Liver (tissue), 9 donors: Measurements from ENCODE around the gene GATAD2B. TPM values are rescaled to one million over a fixed set of nuclear protein-coding genes. Genes with fewer than 3 reads are reported as not detected.

Experiments
- DNase-seq: peaks from one replicate; pipeline ENCODE4 v3.0.0-alpha.2; 2017; ENCODE audit warnings: low spot score
- H3K27ac ChIP-seq, 2 donors: one replicate each; pipeline ENCODE4 v1.7.0; 2013; ENCODE audit warnings: inconsistent platforms in 2 of 2, low read length in 2 of 2, control low read depth in 1 of 2, low read depth in 1 of 2, mild to moderate bottlenecking in 1 of 2
- H3K27me3 ChIP-seq, 4 donors: one replicate each; pipeline versions ENCODE4 v1.6.1 to v1.7.0; 2013; ENCODE audit warnings: low read length in 3 of 4, inconsistent platforms in 1 of 4, mild to moderate bottlenecking in 1 of 4, moderate library complexity in 1 of 4; ENCODE audit not compliant: control insufficient read depth in 4 of 4, insufficient read depth in 4 of 4
- H3K36me3 ChIP-seq, 4 donors: one replicate each; pipeline versions ENCODE4 v1.6.1 to v1.7.0; 2013; ENCODE audit warnings: low read length in 3 of 4, mild to moderate bottlenecking in 3 of 4, low read depth in 1 of 4, moderate library complexity in 1 of 4; ENCODE audit not compliant: control insufficient read depth in 4 of 4, insufficient read depth in 3 of 4
- H3K4me1 ChIP-seq, 4 donors: one replicate each; pipeline versions ENCODE4 v1.6.1 to v1.7.0; 2013; ENCODE audit warnings: low read length in 3 of 4, mild to moderate bottlenecking in 3 of 4, moderate library complexity in 1 of 4; ENCODE audit not compliant: control insufficient read depth in 4 of 4, insufficient read depth in 4 of 4
- H3K4me3 ChIP-seq, 3 donors: one replicate each; pipeline versions ENCODE4 v1.6.1 to v1.7.0; 2013; ENCODE audit warnings: low read length in 3 of 3, control low read depth in 1 of 3, low read depth in 1 of 3, mild to moderate bottlenecking in 1 of 3
- H3K9ac ChIP-seq, 2 donors: one replicate each; pipeline ENCODE4 v1.7.0; 2013; ENCODE audit warnings: low read length in 2 of 2, mild to moderate bottlenecking in 2 of 2, moderate library complexity in 2 of 2, control low read depth in 1 of 2, low read depth in 1 of 2
- H3K9me3 ChIP-seq, 4 donors: one replicate each; pipeline versions ENCODE4 v1.6.1 to v1.7.0; 2013; ENCODE audit warnings: low read length in 3 of 4; ENCODE audit not compliant: control insufficient read depth in 4 of 4
- ATF3 ChIP-seq: IDR thresholded peaks from 2 replicates; pipeline ENCODE4 v1.6.1; 2016; ENCODE audit warnings: antibody characterized with exemption
- CTCF ChIP-seq: fragments of 150-350 bp; IDR thresholded peaks from 2 replicates; pipeline ENCODE4 v1.5.1; 2017; ENCODE audit warnings: improper control_type of control experiment, low read depth, low read length; ENCODE audit not compliant: missing input control
- EGR1 ChIP-seq, 2 donors: IDR thresholded peaks; 2 replicates each; pipeline ENCODE4 v1.6.1; 2016 to 2018; ENCODE audit warnings: antibody characterized with exemption in 2 of 2, low read depth in 2 of 2
- FOXA1 ChIP-seq: IDR thresholded peaks from 2 replicates; pipeline ENCODE4 v1.6.1; 2016; ENCODE audit warnings: antibody characterized with exemption
- FOXA2 ChIP-seq: IDR thresholded peaks from 2 replicates; pipeline ENCODE4 v1.6.1; 2016; ENCODE audit warnings: antibody characterized with exemption
- GABPA ChIP-seq, 2 donors: IDR thresholded peaks in 1 of 2; conservative IDR thresholded peaks in 1 of 2; 2 replicates each; pipeline ENCODE4 v1.6.1; 2016; ENCODE audit warnings: antibody characterized with exemption in 2 of 2, mild to moderate bottlenecking in 1 of 2, moderate library complexity in 1 of 2
- HNF4A ChIP-seq, 2 donors: conservative IDR thresholded peaks; 2 replicates each; pipeline ENCODE4 v1.6.1; 2016; ENCODE audit warnings: antibody characterized with exemption in 2 of 2, mild to moderate bottlenecking in 2 of 2
- JUND ChIP-seq, 2 donors: IDR thresholded peaks; 2 replicates each; pipeline ENCODE4 v1.6.1; 2016; ENCODE audit warnings: antibody characterized with exemption in 2 of 2
- MAX ChIP-seq: IDR thresholded peaks from 2 replicates; pipeline ENCODE4 v1.6.1; 2016; ENCODE audit warnings: antibody characterized with exemption
- NR2F2 ChIP-seq: IDR thresholded peaks from 2 replicates; pipeline ENCODE4 v1.6.1; 2016; ENCODE audit warnings: antibody characterized with exemption
- RAD21 ChIP-seq, 2 donors: IDR thresholded peaks; 2 replicates each; pipeline ENCODE4 v1.6.1; 2016; ENCODE audit warnings: antibody characterized with exemption in 2 of 2, mild to moderate bottlenecking in 2 of 2
- RXRA ChIP-seq, 2 donors: IDR thresholded peaks; 2 replicates each; pipeline ENCODE4 v1.6.1; 2017 to 2018; ENCODE audit warnings: antibody characterized with exemption in 2 of 2, mild to moderate bottlenecking in 1 of 2
- SP1 ChIP-seq: IDR thresholded peaks from 2 replicates; pipeline ENCODE4 v1.6.1; 2018; ENCODE audit warnings: antibody characterized with exemption, mild to moderate bottlenecking
- YY1 ChIP-seq: IDR thresholded peaks from 2 replicates; pipeline ENCODE4 v1.6.1; 2016; ENCODE audit warnings: antibody characterized with exemption, mild to moderate bottlenecking
- WGBS: extraction: QIAGEN DNeasy Blood & Tissue Kit; methylation state at CpG from one replicate; pipeline ENCODE4 v1.1.7; 2013; 5-methylcytosine and 5-hydroxymethylcytosine counted together
- polyA plus RNA-seq, 2 donors: library from polyadenylated mRNA; stranded (reverse) in 1 of 2; unstranded in 1 of 2; fragments of 200-250 nt in 1 of 2; fragments of >200 nt in 1 of 2; fragmentation: Nextera tagmentation in 1 of 2; extraction: Ambion mirVana in 1 of 2; gene quantifications; one replicate each; pipeline versions ENCODE4 v1.2.1 to v1.2.3, GENCODE V29; 2013 to 2015
- total RNA-seq, 2 donors: library from RNA; depleted of rRNA; stranded (reverse); fragments of >200 nt; gene quantifications; one replicate each; pipeline ENCODE4 v1.2.3, GENCODE V29; 2014
- TF ChIP-seq, protein P1 (sequence below): IDR thresholded peaks from 2 replicates; pipeline ENCODE4 v1.6.1; 2016; ENCODE audit warnings: antibody characterized with exemption
- donor health status: healthy.
- donor health status: healthy.
- donor health status: healthy.
- donor health status: healthy.
- donor health status: healthy.

Gene GATAD2B
- total and polyA plus RNA-seq, 4 donors = 3.2 to 4.9 (median 3.9) TPM

DNA sequence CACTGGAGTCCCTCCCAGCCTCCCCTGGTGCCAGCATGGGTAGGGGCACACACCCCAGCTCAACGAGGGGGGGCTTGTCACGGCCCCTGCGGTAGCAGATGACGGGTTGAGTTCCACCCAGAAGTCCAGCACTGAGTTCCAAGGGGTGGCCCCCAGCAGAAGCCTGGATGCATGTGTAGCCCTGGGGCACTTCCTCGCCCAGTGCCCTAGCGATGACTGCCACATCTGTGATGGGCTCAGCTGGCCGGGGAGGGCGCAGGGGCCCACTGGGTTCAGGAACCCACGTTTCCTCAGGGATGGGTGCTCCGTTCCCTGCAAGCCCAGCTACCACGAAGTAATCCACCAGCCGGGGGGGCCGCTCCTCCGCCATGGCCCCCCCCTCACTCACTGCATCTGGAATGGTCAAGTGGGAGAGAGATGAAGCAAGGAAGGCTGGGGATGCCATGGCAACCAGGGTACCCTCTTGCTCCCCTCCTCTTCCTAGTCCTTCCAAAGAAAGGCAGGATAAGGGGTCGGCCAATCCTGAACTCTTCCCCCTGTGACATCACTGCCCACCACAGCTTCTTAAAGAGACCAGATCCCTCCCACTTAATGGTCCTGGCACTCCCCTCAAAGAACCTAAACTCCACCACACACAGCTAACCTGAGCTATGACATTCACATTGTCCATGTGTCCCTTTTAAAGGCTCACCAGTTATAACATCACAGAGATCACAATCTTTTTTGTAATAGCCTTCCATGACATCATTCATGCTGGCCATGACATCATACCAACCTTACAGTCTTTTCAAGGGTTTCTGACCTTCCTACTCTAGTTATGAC, 21.4 kb upstream of the GATAD2B start:
- peak overlapping the region in 1 of 2 donors; percentile 56 for H3K9ac ChIP-seq
- WGBS = 91% methylated on average over 15 of the region's 15 CpGs
- no peak for DNase-seq
- H3K4me1 ChIP-seq = peaks cover 14 to 38% (median 24%) of the 10 kb centered on the region in 4 donors
- no peak for TF ChIP-seq JUND (IDR thresholded peaks at IDR 0.05)
- no peak for TF ChIP-seq EGR1 (IDR thresholded peaks at IDR 0.05; ENCODE audit: low read depth in 2 of 2)
- no peak for TF ChIP-seq FOXA2
- TF ChIP-seq, protein P1, sequence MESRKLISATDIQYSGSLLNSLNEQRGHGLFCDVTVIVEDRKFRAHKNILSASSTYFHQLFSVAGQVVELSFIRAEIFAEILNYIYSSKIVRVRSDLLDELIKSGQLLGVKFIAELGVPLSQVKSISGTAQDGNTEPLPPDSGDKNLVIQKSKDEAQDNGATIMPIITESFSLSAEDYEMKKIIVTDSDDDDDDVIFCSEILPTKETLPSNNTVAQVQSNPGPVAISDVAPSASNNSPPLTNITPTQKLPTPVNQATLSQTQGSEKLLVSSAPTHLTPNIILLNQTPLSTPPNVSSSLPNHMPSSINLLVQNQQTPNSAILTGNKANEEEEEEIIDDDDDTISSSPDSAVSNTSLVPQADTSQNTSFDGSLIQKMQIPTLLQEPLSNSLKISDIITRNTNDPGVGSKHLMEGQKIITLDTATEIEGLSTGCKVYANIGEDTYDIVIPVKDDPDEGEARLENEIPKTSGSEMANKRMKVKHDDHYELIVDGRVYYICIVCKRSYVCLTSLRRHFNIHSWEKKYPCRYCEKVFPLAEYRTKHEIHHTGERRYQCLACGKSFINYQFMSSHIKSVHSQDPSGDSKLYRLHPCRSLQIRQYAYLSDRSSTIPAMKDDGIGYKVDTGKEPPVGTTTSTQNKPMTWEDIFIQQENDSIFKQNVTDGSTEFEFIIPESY = no peak
- no peak for TF ChIP-seq ATF3
- no peak for TF ChIP-seq YY1
- no peak for TF ChIP-seq GABPA (IDR thresholded peaks at IDR 0.05 in 1 of 2, conservative IDR thresholded peaks at IDR 0.05 in 1 of 2)
- TF ChIP-seq FOXA1 = no peak
- no peak for TF ChIP-seq SP1
- TF ChIP-seq CTCF = no peak
- no peak for TF ChIP-seq RAD21 (IDR thresholded peaks at IDR 0.05)
- no peaks in the 10 kb centered on the region for H3K27me3 ChIP-seq
- H3K4me3 ChIP-seq = no peak overlapping the region
- H3K9me3 ChIP-seq = no peaks in the 10 kb centered on the region
- peaks cover 5 to 39% (median 16%) of the 10 kb centered on the region in 4 donors for H3K36me3 ChIP-seq
- H3K27ac ChIP-seq = peak overlapping the region; percentile 94 to 95

DNA sequence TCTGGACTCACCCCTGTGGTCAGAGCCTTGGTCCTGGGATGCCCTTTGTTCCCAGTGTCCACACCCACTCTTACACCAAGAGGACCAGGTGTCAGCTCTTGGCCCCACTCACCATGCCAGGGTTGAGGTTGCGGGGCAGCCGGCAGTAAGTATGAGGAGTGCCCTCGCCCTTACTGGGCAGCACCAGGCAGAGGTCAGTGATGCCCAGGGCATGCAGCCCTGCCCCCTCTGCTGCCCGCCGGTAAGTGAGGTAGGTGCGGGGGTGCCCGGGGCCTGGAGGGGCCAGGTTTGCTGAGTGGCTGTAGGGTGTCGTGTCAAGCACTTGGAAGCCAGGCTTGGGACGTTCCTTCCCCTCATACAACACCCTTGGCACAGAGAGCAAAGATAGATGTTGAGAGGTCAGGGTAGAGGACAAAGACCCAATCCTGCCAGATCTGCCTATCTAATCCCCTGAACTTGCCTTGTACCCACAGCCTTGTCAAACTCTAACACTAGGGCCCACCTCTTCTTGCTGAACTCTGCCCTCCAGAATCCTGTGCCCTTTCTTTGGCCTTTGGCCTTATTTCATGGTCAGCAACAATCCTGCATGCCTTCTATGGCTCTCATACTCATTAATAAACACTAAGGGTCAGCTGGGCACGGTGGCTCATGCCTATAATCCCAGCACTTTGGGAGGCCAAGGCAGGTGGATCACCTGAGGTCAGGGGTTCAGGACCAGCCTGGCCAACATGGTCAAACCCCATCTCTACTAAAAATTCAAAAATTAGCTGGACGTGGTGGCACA, 20.2 kb upstream of the GATAD2B start:
- Histone ChIP-seq H3K4me1 (peaks cover 14 to 38% (median 24%) of the 10 kb centered on the region in 4 donors), H3K9me3 (no peaks in the 10 kb centered on the region), H3K27me3 (no peaks in the 10 kb centered on the region), H3K36me3 (peaks cover 0 to 33% (median 13%) of the 10 kb centered on the region in 4 donors), H3K9ac (no peak overlapping the region), H3K27ac (no peak overlapping the region), H3K4me3 (no peak overlapping the region)
- no peak for DNase-seq
- WGBS = 76% methylated on average over 11 of the region's 11 CpGs
- no peak for TF ChIP-seq MAX
- TF ChIP-seq NR2F2 = peak; percentile 59
- no peak for TF ChIP-seq JUND (IDR thresholded peaks at IDR 0.05)
- peak; percentile 76 to 81 for TF ChIP-seq RXRA (IDR thresholded peaks at IDR 0.05)
- no peak for TF ChIP-seq GABPA (IDR thresholded peaks at IDR 0.05 in 1 of 2, conservative IDR thresholded peaks at IDR 0.05 in 1 of 2)
- TF ChIP-seq SP1 = peak; percentile 64
- peak; percentile 58 to 59 for TF ChIP-seq HNF4A (conservative IDR thresholded peaks at IDR 0.05)
- TF ChIP-seq CTCF = no peak
- TF ChIP-seq EGR1 (IDR thresholded peaks at IDR 0.05; ENCODE audit: low read depth in 2 of 2) = no peak
- TF ChIP-seq, protein P1 = no peak
- no peak for TF ChIP-seq ATF3
